Nephron progenitor cell (in vitro differentiated cells): ENCODE data around the gene CD79A.

ENCODE experiments used
- DNase-seq: peaks from one replicate; pipeline ENCODE4 v3.0.0; 2021
- H3K27ac Mint-ChIP-seq: 2 replicates; pipeline ENCODE4 v1.8.0; 2021; ENCODE audit warnings: mild to moderate bottlenecking, moderate library complexity, mixed read lengths
- H3K27me3 Mint-ChIP-seq: 2 replicates; pipeline ENCODE4 v1.8.0; 2021; ENCODE audit warnings: mild to moderate bottlenecking, low read depth, mixed read lengths; ENCODE audit not compliant: poor library complexity
- H3K36me3 Mint-ChIP-seq: 2 replicates; pipeline ENCODE4 v1.8.0; 2021; ENCODE audit warnings: low read depth, mixed read lengths
- H3K4me1 Mint-ChIP-seq: 2 replicates; pipeline ENCODE4 v1.8.0; 2021; ENCODE audit warnings: mixed read lengths
- H3K4me3 Mint-ChIP-seq: 2 replicates; pipeline ENCODE4 v1.8.0; 2021; ENCODE audit warnings: mild to moderate bottlenecking, moderate library complexity, mixed read lengths
- H3K9me3 Mint-ChIP-seq: 2 replicates; pipeline ENCODE4 v1.8.0; 2021; ENCODE audit warnings: mild to moderate bottlenecking, moderate library complexity, mixed read lengths
- TF ChIP-seq, protein P1 (sequence below): fragments of 200-600 bp; sonication (generic); IDR thresholded peaks from 2 replicates; pipeline ENCODE4 v1.5.0; 2021; ENCODE audit warnings: antibody characterized with exemption

The CD79A gene

GRCh38 chr19:41925208-41926003, 48.3 kb downstream of the CD79A start:
- no peak for DNase-seq
- Mint-ChIP-seq H3K4me3 (no peak overlapping the region), H3K36me3 (no peaks in the 10 kb centered on the region), H3K9me3 (no peaks in the 10 kb centered on the region), H3K4me1 (peaks cover 35% of the 10 kb centered on the region), H3K27ac (no peak overlapping the region), H3K27me3 (no peaks in the 10 kb centered on the region)
- TF ChIP-seq, protein P1, sequence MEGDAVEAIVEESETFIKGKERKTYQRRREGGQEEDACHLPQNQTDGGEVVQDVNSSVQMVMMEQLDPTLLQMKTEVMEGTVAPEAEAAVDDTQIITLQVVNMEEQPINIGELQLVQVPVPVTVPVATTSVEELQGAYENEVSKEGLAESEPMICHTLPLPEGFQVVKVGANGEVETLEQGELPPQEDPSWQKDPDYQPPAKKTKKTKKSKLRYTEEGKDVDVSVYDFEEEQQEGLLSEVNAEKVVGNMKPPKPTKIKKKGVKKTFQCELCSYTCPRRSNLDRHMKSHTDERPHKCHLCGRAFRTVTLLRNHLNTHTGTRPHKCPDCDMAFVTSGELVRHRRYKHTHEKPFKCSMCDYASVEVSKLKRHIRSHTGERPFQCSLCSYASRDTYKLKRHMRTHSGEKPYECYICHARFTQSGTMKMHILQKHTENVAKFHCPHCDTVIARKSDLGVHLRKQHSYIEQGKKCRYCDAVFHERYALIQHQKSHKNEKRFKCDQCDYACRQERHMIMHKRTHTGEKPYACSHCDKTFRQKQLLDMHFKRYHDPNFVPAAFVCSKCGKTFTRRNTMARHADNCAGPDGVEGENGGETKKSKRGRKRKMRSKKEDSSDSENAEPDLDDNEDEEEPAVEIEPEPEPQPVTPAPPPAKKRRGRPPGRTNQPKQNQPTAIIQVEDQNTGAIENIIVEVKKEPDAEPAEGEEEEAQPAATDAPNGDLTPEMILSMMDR, result no peak

- Mint-ChIP-seq H3K36me3 (no peaks in the 10 kb centered on the region), H3K4me3 (no peak overlapping the region), H3K4me1 (peaks cover 41% of the 10 kb centered on the region), H3K9me3 (no peaks in the 10 kb centered on the region), H3K27me3 (no peaks in the 10 kb centered on the region), H3K27ac (no peak overlapping the region)
- TF ChIP-seq, protein P1, result no peak
- DNase-seq, result no peak
Measured at GRCh38 chr19:41926028-41926762, 49.1 kb downstream of the CD79A start.

GRCh38 chr19:41926763-41927496, 49.9 kb downstream of the CD79A start:
- Mint-ChIP-seq H3K4me3 (no peak overlapping the region), H3K27ac (no peak overlapping the region)
- DNase-seq, result no peak

GRCh38 chr19:41927497-41928192, 50.6 kb downstream of the CD79A start:
- DNase-seq, result peak; percentile 61
- no peaks in the 10 kb centered on the region for H3K36me3 Mint-ChIP-seq
- peaks cover 36% of the 10 kb centered on the region for H3K4me1 Mint-ChIP-seq
- H3K27ac Mint-ChIP-seq, result no peak overlapping the region
- H3K27me3 Mint-ChIP-seq, result no peaks in the 10 kb centered on the region
- peak overlapping the region; percentile 84 for H3K4me3 Mint-ChIP-seq
- TF ChIP-seq, protein P1, result no peak
- H3K9me3 Mint-ChIP-seq, result no peaks in the 10 kb centered on the region

More at GRCh38 chr19:41926763-41927496, 49.9 kb downstream of the CD79A start:
- Mint-ChIP-seq H3K36me3 (no peaks in the 10 kb centered on the region), H3K4me1 (peaks cover 39% of the 10 kb centered on the region), H3K9me3 (no peaks in the 10 kb centered on the region), H3K27me3 (no peaks in the 10 kb centered on the region)
- TF ChIP-seq, protein P1, result no peak

GRCh38 chr19:41928221-41928683, 51.2 kb downstream of the CD79A start, which contains the start of gene ERFL:
ERFL (minus strand) TSS chr19:41928449; CDS start chr19:41912919, 15,530 bp downstream.
- peak; percentile 51 for DNase-seq
- Mint-ChIP-seq H3K27me3 (no peaks in the 10 kb centered on the region), H3K9me3 (no peaks in the 10 kb centered on the region), H3K27ac (no peak within 1 kb of the TSS), H3K4me1 (peaks cover 38% of the 10 kb centered on the region), H3K36me3 (no peaks in the 10 kb centered on the region), H3K4me3 (peak within 1 kb of the TSS; percentile 84)
- TF ChIP-seq, protein P1, result no peak
